H1 (cell line): ENCODE data around the gene PLAAT2. TPM values are rescaled to one million over a fixed set of nuclear protein-coding genes. Genes with fewer than 3 reads are reported as not detected.

Source experiments
- CTCF ChIA-PET: fragments of 300-600 bp; sonication (Branson Sonifier 250); formaldehyde crosslinking; loops from one replicate; lab custom pipeline; 2021; ENCODE audit not compliant: partially characterized antibody; lab: Charles Lee
- POLR2A ChIA-PET: fragments of 300-600 bp; sonication (Branson Sonifier 250); formaldehyde crosslinking; loops from one replicate; lab custom pipeline; 2021; ENCODE audit warnings: inconsistent platforms; ENCODE audit not compliant: partially characterized antibody; lab: Charles Lee
- DNase-seq, 2 experiments: peaks; one replicate each; pipeline versions ENCODE4 v3.0.0 to v3.0.0-alpha.2; 2010 to 2022; ENCODE audit warnings: low spot score in 2 of 2, low read depth in 1 of 2, mixed read lengths in 1 of 2
- FAIRE-seq: peaks from 2 replicates; lab custom pipeline; 2011; peaks lifted over from hg19 to GRCh38; lab: Jason Lieb, UNC
- H2AFZ ChIP-seq: 2 replicates; pipeline ENCODE4 v1.8.1; 2012; ENCODE audit warnings: low read length, inconsistent platforms
- H2AK5ac ChIP-seq: 2 replicates; pipeline ENCODE4 v1.6.1; 2013; ENCODE audit warnings: low read depth, low read length
- H2BK120ac ChIP-seq: replicated peaks from 2 replicates; pipeline ENCODE3; 2013; ENCODE audit warnings: low read depth, low read length, inconsistent platforms
- H2BK12ac ChIP-seq: 2 replicates; pipeline ENCODE4 v1.6.1; 2013; ENCODE audit warnings: low read depth, low read length
- H2BK15ac ChIP-seq: 2 replicates; pipeline ENCODE4 v1.6.1; 2013; ENCODE audit warnings: low read length
- H2BK20ac ChIP-seq: 2 replicates; pipeline ENCODE4 v1.6.1; 2013; ENCODE audit warnings: low read length
- H2BK5ac ChIP-seq: 2 replicates; pipeline ENCODE4 v1.6.1; 2013; ENCODE audit warnings: low read depth, low read length
- H3K14ac ChIP-seq: 2 replicates; pipeline ENCODE4 v1.6.1; 2013; ENCODE audit warnings: inconsistent platforms; ENCODE audit not compliant: insufficient read length
- H3K18ac ChIP-seq: 2 replicates; pipeline ENCODE4 v1.6.1; 2013; ENCODE audit warnings: low read length; ENCODE audit errors: extremely low read depth
- H3K23ac ChIP-seq: 2 replicates; pipeline ENCODE4 v1.6.1; 2013; ENCODE audit warnings: inconsistent platforms; ENCODE audit not compliant: insufficient read length
- H3K23me2 ChIP-seq: 2 replicates; pipeline ENCODE4 v1.6.1; 2013; ENCODE audit warnings: low read depth, low read length
- H3K27ac ChIP-seq: 2 replicates; pipeline ENCODE4 v1.6.1; 2011; ENCODE audit warnings: low read depth, low read length, inconsistent platforms
- H3K27me3 ChIP-seq, 4 experiments: replicated peaks in 1 of 4; 1 replicate in 1 of 4; 2 replicates in 3 of 4; pipeline versions ENCODE4 v1.6.1 to v1.8.1; 2011 to 2013; ENCODE audit warnings: low read length in 3 of 4, mild to moderate bottlenecking in 3 of 4, inconsistent platforms in 2 of 4, mixed read lengths in 2 of 4, moderate library complexity in 1 of 4; ENCODE audit not compliant: control insufficient read depth in 3 of 4, insufficient read depth in 3 of 4; ENCODE audit errors: extremely low read depth in 1 of 4
- H3K36me3 ChIP-seq, 4 experiments: 2 replicates each; pipeline versions ENCODE4 v1.6.1 to v1.8.1; 2011 to 2013; ENCODE audit warnings: mild to moderate bottlenecking in 4 of 4, low read length in 3 of 4, moderate library complexity in 2 of 4, control low read depth in 1 of 4, inconsistent platforms in 1 of 4; ENCODE audit not compliant: insufficient read depth in 4 of 4, control insufficient read depth in 2 of 4
- H3K4ac ChIP-seq: replicated peaks from 2 replicates; pipeline ENCODE3; 2013; ENCODE audit warnings: low read length, low read depth, mixed read lengths, inconsistent platforms; ENCODE audit not compliant: insufficient read length
- H3K4me1 ChIP-seq, 4 experiments: replicated peaks in 1 of 4; 1 replicate in 1 of 4; 2 replicates in 3 of 4; pipeline versions ENCODE4 v1.6.1 to v1.8.1; 2011 to 2013; ENCODE audit warnings: low read length in 3 of 4, inconsistent platforms in 2 of 4, mixed read lengths in 1 of 4; ENCODE audit not compliant: insufficient read depth in 4 of 4, control insufficient read depth in 3 of 4
- H3K4me2 ChIP-seq, 2 experiments: 2 replicates each; pipeline versions ENCODE4 v1.6.1 to v1.8.1; 2011 to 2013; ENCODE audit warnings: low read depth in 2 of 2, low read length in 2 of 2, control low read depth in 1 of 2, inconsistent platforms in 1 of 2, mild to moderate bottlenecking in 1 of 2; ENCODE audit not compliant: insufficient read depth in 1 of 2
- H3K4me3 ChIP-seq, 4 experiments: fragments of 200-600, 300-600 bp in 1 of 4; sonication (generic), shearing (Covaris generic), sonication (Bioruptor Twin) in 1 of 4; 2 replicates each; pipeline versions ENCODE4 v1.5.1 to v1.8.1; 2011 to 2016; ENCODE audit warnings: low read length in 4 of 4, low read depth in 3 of 4, control low read depth in 2 of 4, inconsistent platforms in 2 of 4, mild to moderate bottlenecking in 2 of 4, mixed read lengths in 1 of 4, moderate library complexity in 1 of 4; ENCODE audit not compliant: insufficient read depth in 2 of 4; ENCODE audit errors: extremely low read depth in 1 of 4
- H3K56ac ChIP-seq: replicated peaks from 2 replicates; pipeline ENCODE3; 2013; ENCODE audit warnings: low read depth, mild to moderate bottlenecking, mixed read lengths, low read length, inconsistent platforms; ENCODE audit not compliant: insufficient read length
- H3K79me1 ChIP-seq: 2 replicates; pipeline ENCODE4 v1.6.1; 2013; ENCODE audit warnings: low read depth, low read length, control low read depth
- H3K79me2 ChIP-seq, 2 experiments: 2 replicates each; pipeline versions ENCODE4 v1.6.1 to v1.8.1; 2012 to 2013; ENCODE audit warnings: low read length in 2 of 2, mild to moderate bottlenecking in 2 of 2, inconsistent platforms in 1 of 2; ENCODE audit not compliant: insufficient read depth in 2 of 2, control insufficient read depth in 1 of 2
- H3K9ac ChIP-seq, 4 experiments: replicated peaks in 1 of 4; 1 replicate in 1 of 4; 2 replicates in 3 of 4; pipeline versions ENCODE4 v1.6.1 to v1.8.1; 2011 to 2013; ENCODE audit warnings: low read depth in 3 of 4, low read length in 3 of 4, control low read depth in 2 of 4, mild to moderate bottlenecking in 2 of 4, moderate library complexity in 2 of 4, inconsistent platforms in 1 of 4; ENCODE audit errors: extremely low read depth in 1 of 4
- H3K9me3 ChIP-seq, 2 experiments: 2 replicates each; pipeline versions ENCODE4 v1.6.1 to v1.8.1; 2012 to 2013; ENCODE audit warnings: mild to moderate bottlenecking in 2 of 2, moderate library complexity in 2 of 2, control low read depth in 1 of 2, inconsistent platforms in 1 of 2, low read depth in 1 of 2, low read length in 1 of 2, mixed read lengths in 1 of 2; ENCODE audit not compliant: insufficient read depth in 2 of 2
- H4K20me1 ChIP-seq, 2 experiments: replicated peaks in 1 of 2; 2 replicates each; pipeline versions ENCODE3 to v1.8.1; 2011 to 2013; ENCODE audit warnings: inconsistent platforms in 2 of 2, low read length in 2 of 2, mild to moderate bottlenecking in 1 of 2; ENCODE audit not compliant: insufficient read depth in 2 of 2, control insufficient read depth in 1 of 2
- H4K5ac ChIP-seq: 2 replicates; pipeline ENCODE4 v1.6.1; 2013; ENCODE audit warnings: low read length, low read depth, mixed read lengths, inconsistent platforms; ENCODE audit not compliant: insufficient read length
- H4K8ac ChIP-seq: 2 replicates; pipeline ENCODE4 v1.8.0; 2013; ENCODE audit warnings: mild to moderate bottlenecking, moderate library complexity, low read length, inconsistent platforms; ENCODE audit not compliant: insufficient read depth; ENCODE audit errors: extremely low read depth
- H4K91ac ChIP-seq: replicated peaks from 2 replicates; pipeline ENCODE3; 2013; ENCODE audit warnings: low read length, mixed read lengths, inconsistent platforms; ENCODE audit not compliant: insufficient read length
- BRCA1 ChIP-seq: IDR thresholded peaks from 2 replicates; pipeline ENCODE4 v1.6.1; 2012; ENCODE audit warnings: low read depth, low read length, improper control_type of control experiment
- CBX8 ChIP-seq: fragments of 300-800, 300-1000 bp; sonication (generic); IDR thresholded peaks from 2 replicates; pipeline ENCODE4 v1.7.1; 2016; ENCODE audit warnings: low read depth, low read length, borderline replicate concordance
- CEBPB ChIP-seq: IDR thresholded peaks from 2 replicates; pipeline ENCODE4 v1.6.1; 2012; ENCODE audit warnings: low read depth, low read length
- EZH2 ChIP-seq: fragments of 200-600 bp; sonication (generic); IDR thresholded peaks from 2 replicates; pipeline ENCODE4 v1.7.1; 2012; ENCODE audit warnings: low read depth, mild to moderate bottlenecking, moderate library complexity, low read length, inconsistent platforms; ENCODE audit not compliant: severe bottlenecking
- MAFK ChIP-seq: IDR thresholded peaks from 2 replicates; pipeline ENCODE4 v1.6.1; 2012; ENCODE audit warnings: low read depth, mild to moderate bottlenecking, improper control_type of control experiment, low read length
- NRF1 ChIP-seq: IDR thresholded peaks from 2 replicates; pipeline ENCODE4 v1.6.1; 2011; ENCODE audit warnings: mild to moderate bottlenecking, low read depth, low read length, improper control_type of control experiment
- RFX5 ChIP-seq: IDR thresholded peaks from 2 replicates; pipeline ENCODE4 v1.6.1; 2011; ENCODE audit warnings: low read depth, low read length, improper control_type of control experiment, borderline replicate concordance
- SIX5 ChIP-seq: IDR thresholded peaks from 2 replicates; pipeline ENCODE4 v1.6.1; 2011; ENCODE audit warnings: mild to moderate bottlenecking, low read depth, low read length
- SP1 ChIP-seq: IDR thresholded peaks from 2 replicates; pipeline ENCODE4 v1.6.1; 2011; ENCODE audit warnings: low read depth, low read length
- SP2 ChIP-seq: IDR thresholded peaks from 2 replicates; pipeline ENCODE4 v1.6.1; 2012; ENCODE audit warnings: mild to moderate bottlenecking, low read length, inconsistent platforms
- TAF7 ChIP-seq: optimal IDR thresholded peaks from 2 replicates; pipeline ENCODE3; 2011; ENCODE audit warnings: low read depth, mild to moderate bottlenecking, inconsistent platforms, low read length, moderate library complexity, borderline replicate concordance
- YY1 ChIP-seq: IDR thresholded peaks from 2 replicates; pipeline ENCODE4 v1.6.1; 2011; ENCODE audit warnings: low read depth, mild to moderate bottlenecking, low read length
- ZNF274 ChIP-seq: IDR thresholded peaks from 2 replicates; pipeline ENCODE4 v1.7.0; 2012; ENCODE audit warnings: low read length, borderline replicate concordance; ENCODE audit errors: extremely low read depth
- WGBS, 2 experiments: shearing (Covaris generic) in 1 of 2; methylation state at CpG; one replicate each; pipeline versions ENCODE4 v1.1.6 to v1.1.7; 2013 to 2015; ENCODE audit warnings: low lambda C conversion rate in 2 of 2, mixed read lengths in 2 of 2, inconsistent platforms in 1 of 2, low coverage in 1 of 2, missing lambda C conversion rate in 1 of 2; ENCODE audit not compliant: insufficient replicate concordance in 2 of 2, insufficient coverage in 1 of 2, insufficient read length in 1 of 2; ENCODE audit errors: extremely low coverage in 1 of 2, missing lambda C conversion rate in 1 of 2; 5-methylcytosine and 5-hydroxymethylcytosine counted together
- polyA plus RNA-seq, 7 experiments: library from polyadenylated mRNA; depleted of rRNA in 3 of 7; stranded (reverse) in 5 of 7; unstranded in 2 of 7; fragments of >200 nt in 5 of 7; fragments of 200-250 nt in 2 of 7; gene quantifications; 1 replicate in 5 of 7; 2 replicates in 1 of 7; 4 replicates in 1 of 7; pipeline versions ENCODE4 v1.2.1 to v1.2.3, GENCODE V29; 2011 to 2013; ENCODE audit warnings: missing spikeins in 2 of 7, mixed read lengths in 2 of 7
- total RNA-seq: library from RNA; stranded (reverse); fragmentation: NEBNext Ultra II Directional; extraction: Animal tissue kit (Norgen Biotek cat#: 25700); gene quantifications from 2 replicates; pipeline ENCODE4 v1.2.1, GENCODE V29; 2021

PLAAT2 gene
- total and polyA plus RNA-seq, 2 of the 8 experiments (the other 6 are each of a cell fraction or from before 2014, with no cell fraction given), result 0.39 TPM; not detected in 1

- DNase-seq, result peak; percentile 57 to 60
- Histone ChIP-seq H3K23ac (no peak overlapping the region), H4K91ac (peak overlapping the region; percentile 22), H2AK5ac (peak overlapping the region; percentile 84; the same call in 1 of the 2 replicates), H4K5ac (no peak overlapping the region), H3K4ac (peak overlapping the region; percentile 7), H3K79me1 (peaks cover 14% of the 10 kb centered on the region; the same call in 1 of the 2 replicates), H3K27me3 (no peaks in the 10 kb centered on the region), H2AFZ (no peak overlapping the region), H3K36me3 (no peaks in the 10 kb centered on the region), H2BK15ac (peak overlapping the region; percentile 55; the same call in 1 of the 2 replicates), H3K9me3 (no peaks in the 10 kb centered on the region), H3K27ac (no peak overlapping the region), H2BK20ac (peak overlapping the region; percentile 100; the same call in 1 of the 2 replicates), H4K20me1 (no peaks in the 10 kb centered on the region), H2BK120ac (no peak overlapping the region), H3K14ac (no peak overlapping the region), H3K4me3 (peak overlapping the region in 3 of 4 experiments; percentile 2 to 39 (median 4); a peak in 5 of 8 replicates), H3K23me2 (peaks cover 7% of the 10 kb centered on the region; the same call in 1 of the 2 replicates), H3K18ac (peak overlapping the region; percentile 64; the same call in 1 of the 2 replicates), H3K4me2 (peak overlapping the region; percentile 57 to 64), H3K79me2 (peaks cover 12 to 67% of the 10 kb centered on the region in 2 experiments), H3K9ac (no peak overlapping the region), H4K8ac (no peak overlapping the region), H3K56ac (no peak overlapping the region), H2BK12ac (peak overlapping the region; percentile 55), H3K4me1 (peaks cover 12 to 31% (median 15%) of the 10 kb centered on the region in 4 experiments), H2BK5ac (peak overlapping the region; percentile 89; the same call in 1 of the 2 replicates)
- 19% methylated on average over 14 of the region's 14 CpGs; no CpG with 5 or more reads in 1 of the 2 experiments for WGBS, 2 experiments
- FAIRE-seq, result peak; percentile 50
- ChIA-PET CTCF (no interaction called here), POLR2A (interaction anchor here (0.7 kb wide), 1 partner anchor 18 kb away, joined by 3 read pairs; no protein-coding TSS in a partner anchor)
- TF ChIP-seq EZH2 (no peak), RFX5 (no peak), TAF7 (no peak), MAFK (no peak), ZNF274 (no peak), YY1 (no peak), SIX5 (no peak), CEBPB (no peak), SP1 (0 out of 2 replicates have a peak, but pooled peaks have one; percentile 10), CBX8 (no peak), NRF1 (no peak), SP2 (no peak), BRCA1 (no peak)
These were observed 47.6 kb upstream of the PLAAT2 start for GRCh38 chr11:63610604-63611394.
